GM12865 (cell line): ENCODE results near the gene SIL1.
"Not testable (repeated sequence)": the region's sequence is repeated elsewhere in the genome, so short reads cannot be mapped to it uniquely, and the experiment has no call there.

Source experiments
- DNase-seq: peaks from one replicate; pipeline ENCODE4 v3.0.0; 2010; ENCODE audit warnings: low read depth
- H3K4me3 ChIP-seq: 2 replicates; pipeline ENCODE4 v1.5.1; 2011; ENCODE audit warnings: mild to moderate bottlenecking, low read depth, low read length, control low read depth
- CTCF ChIP-seq: IDR thresholded peaks from 2 replicates; pipeline ENCODE4 v1.5.1; 2011; ENCODE audit warnings: low read length, control low read depth, low read depth, inconsistent platforms; ENCODE audit not compliant: insufficient read depth; ENCODE audit errors: missing control alignments

The SIL1 gene

GRCh38 chr5:139171779-139172404, 26.3 kb downstream of the SIL1 start:
- no peak overlapping the region for H3K4me3 ChIP-seq
- no peak for DNase-seq
- TF ChIP-seq CTCF: no peak

GRCh38 chr5:139167952-139168720, 30.0 kb downstream of the SIL1 start:
- no peak for TF ChIP-seq CTCF
- DNase-seq: no peak
- no peak overlapping the region for H3K4me3 ChIP-seq

- no peak overlapping the region for H3K4me3 ChIP-seq
- DNase-seq: no peak
- no peak for TF ChIP-seq CTCF
These were observed 30.6 kb downstream of the SIL1 start for GRCh38 chr5:139167533-139167932.

GRCh38 chr5:139167063-139167462, 31.1 kb downstream of the SIL1 start:
- no peak for DNase-seq
- no peak overlapping the region for H3K4me3 ChIP-seq
- no peak for TF ChIP-seq CTCF

GRCh38 chr5:139164897-139165296, 33.3 kb downstream of the SIL1 start:
- DNase-seq, H3K4me3 ChIP-seq: not testable (repeated sequence)

- no peak for DNase-seq
- TF ChIP-seq CTCF: no peak
- H3K4me3 ChIP-seq: no peak overlapping the region
These were observed 34.1 kb downstream of the SIL1 start for GRCh38 chr5:139164020-139164419.

GRCh38 chr5:139162448-139162847, 35.7 kb downstream of the SIL1 start:
- DNase-seq: no peak
- no peak overlapping the region for H3K4me3 ChIP-seq
- no peak for TF ChIP-seq CTCF
